B cell (primary cell): Measurements from ENCODE around the gene BEGAIN. TPM values are rescaled to one million over a fixed set of nuclear protein-coding genes. Genes with fewer than 3 reads are reported as not detected.

Experiments used
- ATAC-seq: fragments of 200-7000 bp; cut with Tn5 transposase; one replicate; pipeline ENCODE4 v1.10.0; 2021; ENCODE audit warnings: low read depth, mild to moderate bottlenecking, moderate number of reproducible peaks, moderate library complexity
- CTCF ChIA-PET: fragments of 350-600 bp; sonication (Branson Sonifier 250); formaldehyde crosslinking; loops from one replicate; lab custom pipeline; 2021; ENCODE audit warnings: antibody characterized with exemption, inconsistent platforms; lab: Charles Lee
- POLR2A ChIA-PET: fragments of 350-600 bp; sonication (Branson Sonifier 250); formaldehyde crosslinking; loops from one replicate; lab custom pipeline; 2021; ENCODE audit warnings: antibody characterized with exemption; lab: Charles Lee
- DNase-seq: peaks from one replicate; pipeline ENCODE4 v3.0.0; 2013
- H2AFZ ChIP-seq: 2 replicates; pipeline ENCODE4 v1.6.1; 2012; ENCODE audit warnings: mild to moderate bottlenecking, low read depth, low read length; ENCODE audit not compliant: insufficient read depth, poor library complexity, severe bottlenecking
- H3K27ac ChIP-seq, 2 donors: 1 replicate in 1 of 2; 2 replicates in 1 of 2; pipeline ENCODE4 v1.5.1; 2012 to 2013; ENCODE audit warnings: low read length in 2 of 2, mild to moderate bottlenecking in 2 of 2, moderate library complexity in 1 of 2
- H3K27me3 ChIP-seq, 4 experiments: fragments of 200-600 bp in 1 of 4; sonication (generic) in 1 of 4; replicated peaks in 1 of 4; 1 replicate in 2 of 4; 2 replicates in 2 of 4; pipeline versions ENCODE4 v1.6.1 to v1.7.0; 2013 to 2016; ENCODE audit warnings: low read length in 3 of 4, mild to moderate bottlenecking in 2 of 4, mixed read lengths in 1 of 4, moderate library complexity in 1 of 4; ENCODE audit not compliant: insufficient read depth in 4 of 4, control insufficient read depth in 3 of 4; ENCODE audit errors: control extremely low read depth in 1 of 4
- H3K36me3 ChIP-seq, 2 experiments: replicated peaks in 1 of 2; 1 replicate in 1 of 2; 2 replicates in 1 of 2; pipeline versions ENCODE4 v1.6.1 to v1.7.1; 2013; ENCODE audit warnings: low read length in 1 of 2; ENCODE audit not compliant: insufficient read depth in 2 of 2, control insufficient read depth in 1 of 2; ENCODE audit errors: control extremely low read depth in 1 of 2, extremely low read depth in 1 of 2
- H3K4me1 ChIP-seq, 2 donors: fragments of 200-600 bp in 1 of 2; sonication (generic) in 1 of 2; 1 replicate in 1 of 2; 2 replicates in 1 of 2; pipeline versions ENCODE4 v1.5.1 to v1.6.1; 2013 to 2017; ENCODE audit warnings: low read length in 2 of 2; ENCODE audit not compliant: control insufficient read depth in 2 of 2, insufficient read depth in 2 of 2
- H3K4me2 ChIP-seq: replicated peaks from 2 replicates; pipeline ENCODE3; 2012; ENCODE audit warnings: mild to moderate bottlenecking, low read depth, low read length; ENCODE audit not compliant: poor library complexity, severe bottlenecking
- H3K4me3 ChIP-seq, 5 experiments: fragments of 200-600 bp in 1 of 5; sonication (generic) in 1 of 5; 1 replicate in 3 of 5; 2 replicates in 2 of 5; pipeline versions ENCODE4 v1.5.1 to v1.7.0; 2011 to 2016; ENCODE audit warnings: low read length in 4 of 5, mild to moderate bottlenecking in 4 of 5, low read depth in 2 of 5, control low read depth in 1 of 5, moderate library complexity in 1 of 5; ENCODE audit not compliant: insufficient read depth in 1 of 5; ENCODE audit errors: control extremely low read depth in 1 of 5, extremely low read depth in 1 of 5
- H3K79me2 ChIP-seq: fragments of 200-600 bp; sonication (generic); one replicate; pipeline ENCODE4 v1.6.0; 2016; ENCODE audit warnings: low read length; ENCODE audit not compliant: control insufficient read depth, insufficient read depth
- H3K9ac ChIP-seq: fragments of 200-600 bp; sonication (generic); 2 replicates; pipeline ENCODE4 v1.6.1; 2017; ENCODE audit warnings: mild to moderate bottlenecking, low read length, moderate library complexity
- H3K9me3 ChIP-seq, 3 donors: one replicate each; pipeline versions ENCODE4 v1.6.1 to v1.7.1; 2013; ENCODE audit warnings: low read length in 2 of 3; ENCODE audit not compliant: control insufficient read depth in 2 of 3, insufficient read depth in 1 of 3; ENCODE audit errors: control extremely low read depth in 1 of 3
- H4K20me1 ChIP-seq: 2 replicates; pipeline ENCODE4 v1.6.0; 2012; ENCODE audit warnings: mild to moderate bottlenecking, low read length; ENCODE audit not compliant: insufficient read depth, control insufficient read depth, poor library complexity, severe bottlenecking
- H3K27ac Mint-ChIP-seq: one replicate; pipeline ENCODE4 v1.8.0; 2021; ENCODE audit warnings: mixed read lengths
- H3K27me3 Mint-ChIP-seq: one replicate; pipeline ENCODE4 v1.8.0; 2021; ENCODE audit warnings: mixed read lengths
- H3K4me1 Mint-ChIP-seq: one replicate; pipeline ENCODE4 v1.8.0; 2021; ENCODE audit warnings: mixed read lengths
- H3K4me3 Mint-ChIP-seq: one replicate; pipeline ENCODE4 v1.8.0; 2021; ENCODE audit warnings: mixed read lengths
- H3K9me3 Mint-ChIP-seq: one replicate; pipeline ENCODE4 v1.8.0; 2022; ENCODE audit warnings: mixed read lengths; ENCODE audit not compliant: insufficient read depth
- CTCF ChIP-seq: fragments of 200-600 bp; IDR thresholded peaks from one replicate; pipeline ENCODE4 v1.8.0; 2022; ENCODE audit warnings: antibody characterized with exemption, mild to moderate bottlenecking
- EZH2 ChIP-seq: IDR thresholded peaks from 2 replicates; pipeline ENCODE4 v1.6.1; 2012; ENCODE audit warnings: borderline replicate concordance, low read depth, mild to moderate bottlenecking, moderate library complexity, low read length; ENCODE audit not compliant: insufficient read depth, poor library complexity, severe bottlenecking
- intact Hi-C: fragments of 100-400 bp; cut with micrococcal nuclease; formaldehyde crosslinking; loops from one replicate; pipeline ENCODE4 v1.10.0; 2022
- polyA plus RNA-seq: library from polyadenylated mRNA; depleted of rRNA; stranded (reverse); fragments of >200 nt; gene quantifications from 2 replicates; pipeline ENCODE4 v1.2.3, GENCODE V29; 2012
- small RNA-seq: library from RNA; depleted of rRNA; stranded (forward); fragments of <200 nt; gene quantifications from one replicate; pipeline ENCODE3, GENCODE V24; 2012; ENCODE audit warnings: low replicate concordance, low read depth; ENCODE audit not compliant: insufficient read length
- total RNA-seq, 2 donors: library from RNA; stranded (reverse); fragments of 120-200 nt in 1 of 2; gene quantifications; 1 replicate in 1 of 2; 2 replicates in 1 of 2; pipeline versions ENCODE4 v1.2.3 to v1.2.4, GENCODE V29; 2013 to 2022

BEGAIN gene
- total and polyA plus RNA-seq, 2 donors (not counting 1 experiment from before 2014, with no cell fraction given), result 4.9 TPM; not detected in 1

GRCh38 chr14:100487304-100487703, 99.9 kb downstream of the BEGAIN start:
- H3K9me3 ChIP-seq, result peaks cover 0 to 4% (median 0%) of the 10 kb centered on the region in 3 donors
- POLR2A ChIA-PET, result no interaction called here
- no peak overlapping the region for H3K4me3 Mint-ChIP-seq
- no peaks in the 10 kb centered on the region for H3K79me2 ChIP-seq
- no peak overlapping the region for H2AFZ ChIP-seq
- no peak overlapping the region for H3K27ac Mint-ChIP-seq
- no peaks in the 10 kb centered on the region for H3K4me1 ChIP-seq
- CTCF ChIA-PET, result no interaction called here
- H3K27me3 ChIP-seq, result no peaks in the 10 kb centered on the region
- H3K36me3 ChIP-seq, result peaks cover 0 to 2% of the 10 kb centered on the region in 2 experiments
- intact Hi-C loops, result no loop called here
- ATAC-seq (no peak), DNase-seq (no peak)
- H3K4me2 ChIP-seq, result no peak overlapping the region
- peaks cover 3% of the 10 kb centered on the region for H3K4me1 Mint-ChIP-seq
- no peaks in the 10 kb centered on the region for H4K20me1 ChIP-seq
- no peaks in the 10 kb centered on the region for H3K9me3 Mint-ChIP-seq
- no peak for TF ChIP-seq EZH2
- TF ChIP-seq CTCF, result no peak
- H3K27me3 Mint-ChIP-seq, result no peaks in the 10 kb centered on the region
- H3K27ac ChIP-seq, result no peak overlapping the region
- no peak overlapping the region for H3K9ac ChIP-seq
- no peak overlapping the region for H3K4me3 ChIP-seq

Small RNAs within 50 kb of the gene (small RNA-seq; reads per million reads assigned to genes)
- not detected for gene RN7SKP92

Other genes starting within 250 kb of the BEGAIN start
- 4.7 and 7.5 TPM in 2 replicates for gene WDR25, start 210.9 kb downstream of the BEGAIN start, total RNA-seq
- gene WDR25, start 210.9 kb downstream of the BEGAIN start, polyA plus RNA-seq, result 1.9 and 3.0 TPM in 2 replicates
- gene DLK1, start 139.5 kb upstream of the BEGAIN start, total RNA-seq, result not detected in 2 replicates
- not detected in 2 replicates for gene DLK1, start 139.5 kb upstream of the BEGAIN start, polyA plus RNA-seq
- not detected in 2 replicates for gene MEG3, start 238.7 kb upstream of the BEGAIN start, total RNA-seq
- gene MEG3, start 238.7 kb upstream of the BEGAIN start, polyA plus RNA-seq, result 0.06 and 0.13 TPM in 2 replicates